ENCODE results near the gene TRPM1. TPM values are rescaled to one million over a fixed set of nuclear protein-coding genes. Genes with fewer than 3 reads are reported as not detected.

Gene TRPM1
- total RNA-seq, 2 donors from 2014 or later = 5.5 TPM; not detected in 1

DNA sequence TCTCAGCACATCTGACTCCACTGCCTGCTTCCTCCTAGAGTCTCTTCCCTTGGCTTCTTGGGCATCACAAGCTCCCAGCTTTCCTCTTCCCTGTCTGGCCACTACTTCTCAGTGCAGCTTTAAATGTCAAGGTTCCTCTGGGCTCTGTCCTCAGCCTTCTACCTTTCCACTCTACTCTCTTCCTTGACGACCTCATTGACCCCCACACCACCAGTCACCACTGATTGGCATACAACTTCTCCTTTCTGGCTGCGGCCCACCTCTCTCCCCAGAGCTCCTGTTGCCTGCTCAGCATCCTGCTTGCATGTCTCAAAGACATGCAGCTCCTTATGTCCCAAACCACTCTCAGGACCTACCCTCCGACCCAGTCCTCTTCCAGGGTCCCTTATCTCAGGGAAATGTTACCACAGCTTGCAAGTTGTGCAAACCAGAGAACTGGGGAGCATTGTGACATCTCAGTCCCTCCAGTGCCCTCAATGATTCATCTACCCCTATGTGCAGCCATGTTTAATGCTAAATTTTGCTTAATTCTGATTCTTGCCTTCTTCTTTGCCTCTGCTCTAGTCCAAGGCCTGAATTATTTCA is 49.9 kb downstream of the TRPM1 start:
- Histone ChIP-seq H3K9me3 (no peaks in the 10 kb centered on the region), H3K4me1 (replicated peaks) (no peaks in the 10 kb centered on the region), H3K36me3 (no peaks in the 10 kb centered on the region), H3K4me3 (no peak overlapping the region), H3K27me3 (replicated peaks; ENCODE audit: insufficient read depth) (no peaks in the 10 kb centered on the region), H3K27ac (no peak overlapping the region)
- intact Hi-C loops (cut with DNase I) = no loop called here
- TF ChIP-seq POLR2A (IDR thresholded peaks at IDR 0.05) (no peak), POLR2AphosphoS5 (IDR thresholded peaks at IDR 0.05) (no peak)
- TF ChIP-seq, protein P1, sequence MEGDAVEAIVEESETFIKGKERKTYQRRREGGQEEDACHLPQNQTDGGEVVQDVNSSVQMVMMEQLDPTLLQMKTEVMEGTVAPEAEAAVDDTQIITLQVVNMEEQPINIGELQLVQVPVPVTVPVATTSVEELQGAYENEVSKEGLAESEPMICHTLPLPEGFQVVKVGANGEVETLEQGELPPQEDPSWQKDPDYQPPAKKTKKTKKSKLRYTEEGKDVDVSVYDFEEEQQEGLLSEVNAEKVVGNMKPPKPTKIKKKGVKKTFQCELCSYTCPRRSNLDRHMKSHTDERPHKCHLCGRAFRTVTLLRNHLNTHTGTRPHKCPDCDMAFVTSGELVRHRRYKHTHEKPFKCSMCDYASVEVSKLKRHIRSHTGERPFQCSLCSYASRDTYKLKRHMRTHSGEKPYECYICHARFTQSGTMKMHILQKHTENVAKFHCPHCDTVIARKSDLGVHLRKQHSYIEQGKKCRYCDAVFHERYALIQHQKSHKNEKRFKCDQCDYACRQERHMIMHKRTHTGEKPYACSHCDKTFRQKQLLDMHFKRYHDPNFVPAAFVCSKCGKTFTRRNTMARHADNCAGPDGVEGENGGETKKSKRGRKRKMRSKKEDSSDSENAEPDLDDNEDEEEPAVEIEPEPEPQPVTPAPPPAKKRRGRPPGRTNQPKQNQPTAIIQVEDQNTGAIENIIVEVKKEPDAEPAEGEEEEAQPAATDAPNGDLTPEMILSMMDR (IDR thresholded peaks at IDR 0.05) = no peak
- DNase-seq (ENCODE audit: low spot score) = no peak
- WGBS = 89% methylated on average over 3 of the region's 3 CpGs

DNA sequence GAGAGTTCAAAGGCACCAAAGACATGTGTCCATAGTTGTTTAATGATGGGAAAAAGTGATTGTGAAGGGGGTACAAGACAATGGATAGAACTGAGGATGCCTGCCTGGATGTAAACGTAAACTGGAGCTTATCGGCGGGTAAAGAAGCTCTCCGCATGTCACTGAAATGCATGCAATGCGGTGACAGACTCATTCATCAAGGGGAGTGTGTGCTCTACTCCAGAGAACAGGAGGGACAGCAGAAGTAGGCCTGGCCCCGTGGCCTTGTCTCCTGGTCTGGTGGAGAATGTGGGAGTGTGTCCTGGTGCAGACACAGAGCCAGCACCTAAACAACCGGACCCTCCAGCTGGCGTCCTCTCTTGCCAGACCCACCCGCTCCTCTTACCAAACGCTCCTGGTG is 50.6 kb downstream of the TRPM1 start:
- intact Hi-C loops (cut with DNase I) = no loop called here
- DNase-seq (ENCODE audit: low spot score) = no peak
- H3K4me1 ChIP-seq (replicated peaks) = no peaks in the 10 kb centered on the region
- H3K9me3 ChIP-seq = no peaks in the 10 kb centered on the region
- H3K27me3 ChIP-seq (replicated peaks; ENCODE audit: insufficient read depth) = no peaks in the 10 kb centered on the region
- H3K27ac ChIP-seq = no peak overlapping the region
- WGBS = 96% methylated on average over 10 of the region's 10 CpGs
- TF ChIP-seq, protein P1 (IDR thresholded peaks at IDR 0.05) = no peak
- TF ChIP-seq POLR2AphosphoS5 (IDR thresholded peaks at IDR 0.05) = no peak
- no peak for TF ChIP-seq POLR2A (IDR thresholded peaks at IDR 0.05)
- H3K36me3 ChIP-seq = no peaks in the 10 kb centered on the region
- no peak overlapping the region for H3K4me3 ChIP-seq

DNA sequence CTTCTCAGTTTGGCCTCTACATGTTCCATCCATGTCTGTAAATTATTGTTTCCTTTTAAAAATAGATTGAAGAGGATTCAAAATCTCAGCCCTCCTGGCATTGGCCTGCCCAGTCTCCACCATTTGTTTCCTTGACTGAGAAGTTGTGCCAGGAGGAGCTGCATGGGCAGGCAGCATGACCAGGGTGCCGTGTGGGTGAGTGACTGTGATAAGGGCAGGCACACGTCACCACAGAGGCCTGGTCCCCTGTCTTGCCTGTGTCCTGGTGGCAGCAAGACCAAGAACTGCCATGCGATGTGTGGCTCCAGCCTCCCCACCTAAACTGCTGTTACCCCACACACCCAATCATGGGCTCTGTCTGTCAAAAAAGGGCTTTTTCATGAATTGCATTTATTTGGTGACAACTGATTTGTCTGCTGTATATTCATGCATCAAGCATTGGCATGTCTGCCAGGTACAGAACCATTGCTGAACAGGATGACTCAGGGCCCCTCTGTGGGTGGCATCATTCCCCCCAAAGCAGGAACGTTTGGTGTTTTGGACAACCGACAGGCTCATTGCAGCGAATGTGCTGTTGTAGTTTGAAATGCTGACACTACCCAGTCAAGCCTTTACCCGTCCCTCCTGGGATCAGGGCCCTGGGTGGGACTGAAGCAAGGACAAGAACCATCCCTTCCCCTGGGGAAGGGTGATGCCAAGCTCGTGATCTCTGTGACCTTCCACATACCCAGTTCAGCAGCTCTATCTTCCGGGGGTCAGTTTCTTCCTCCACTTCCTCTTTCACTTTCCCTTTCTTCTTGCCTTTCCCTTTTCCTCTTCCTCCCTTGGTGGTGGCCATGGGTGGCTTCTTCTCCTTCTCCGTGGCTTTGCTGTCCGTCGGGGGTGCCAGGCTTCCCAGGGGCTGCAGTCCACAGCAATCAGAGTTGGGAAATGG is 51.6 kb downstream of the TRPM1 start:
- intact Hi-C loops (cut with DNase I) = no loop called here
- TF ChIP-seq, protein P1 (IDR thresholded peaks at IDR 0.05) = no peak
- TF ChIP-seq POLR2A (IDR thresholded peaks at IDR 0.05) = no peak
- TF ChIP-seq POLR2AphosphoS5 (IDR thresholded peaks at IDR 0.05) = no peak
- Histone ChIP-seq H3K27me3 (replicated peaks; ENCODE audit: insufficient read depth) (no peaks in the 10 kb centered on the region), H3K4me1 (replicated peaks) (no peaks in the 10 kb centered on the region), H3K27ac (no peak overlapping the region), H3K36me3 (no peaks in the 10 kb centered on the region), H3K9me3 (no peaks in the 10 kb centered on the region), H3K4me3 (no peak overlapping the region)
- WGBS = 69% methylated on average over 12 of the region's 12 CpGs
- DNase-seq (ENCODE audit: low spot score) = no peak

DNA sequence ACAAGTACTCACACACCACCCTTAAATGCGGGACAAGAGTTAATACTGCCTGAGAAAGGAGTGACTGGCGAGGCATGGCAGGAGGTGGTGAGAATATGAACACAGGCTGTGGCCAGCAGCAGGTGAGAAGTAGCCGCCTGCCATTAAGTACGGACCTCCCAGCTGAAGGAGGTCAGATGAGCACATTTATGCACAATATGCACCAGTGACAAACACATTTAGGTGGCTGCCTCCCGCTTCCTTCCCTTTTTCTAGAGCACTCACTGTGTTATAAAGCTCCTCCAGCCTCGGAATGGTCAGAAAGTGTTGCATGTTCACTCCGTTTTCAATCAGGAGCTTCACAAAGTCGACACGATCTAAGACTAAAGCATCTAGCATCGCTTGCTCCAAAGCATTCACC is 52.4 kb downstream of the TRPM1 start:
- TF ChIP-seq, protein P1 (IDR thresholded peaks at IDR 0.05) = no peak
- TF ChIP-seq POLR2A (IDR thresholded peaks at IDR 0.05) (no peak), POLR2AphosphoS5 (IDR thresholded peaks at IDR 0.05) (no peak)
- H3K4me1 ChIP-seq (replicated peaks) = no peaks in the 10 kb centered on the region
- no peak for DNase-seq (ENCODE audit: low spot score)
- intact Hi-C loops (cut with DNase I) = no loop called here
- no peaks in the 10 kb centered on the region for H3K36me3 ChIP-seq
- H3K27ac ChIP-seq = no peak overlapping the region
- no peaks in the 10 kb centered on the region for H3K27me3 ChIP-seq (replicated peaks; ENCODE audit: insufficient read depth)
- no peak overlapping the region for H3K4me3 ChIP-seq
- 74% methylated on average over 10 of the region's 10 CpGs for WGBS
- H3K9me3 ChIP-seq = no peaks in the 10 kb centered on the region
